Activated T-cell treated with anti-CD3 and anti-CD28 coated beads, Interleukin-2, amount 50 U/mL, for 48 hours (primary cell): ENCODE measurements around the gene PRDX3.

Source experiments
- DNase-seq, 2 experiments: peaks; one replicate each; pipeline ENCODE4 v3.0.0-alpha.2; 2020

The PRDX3 gene

DNA sequence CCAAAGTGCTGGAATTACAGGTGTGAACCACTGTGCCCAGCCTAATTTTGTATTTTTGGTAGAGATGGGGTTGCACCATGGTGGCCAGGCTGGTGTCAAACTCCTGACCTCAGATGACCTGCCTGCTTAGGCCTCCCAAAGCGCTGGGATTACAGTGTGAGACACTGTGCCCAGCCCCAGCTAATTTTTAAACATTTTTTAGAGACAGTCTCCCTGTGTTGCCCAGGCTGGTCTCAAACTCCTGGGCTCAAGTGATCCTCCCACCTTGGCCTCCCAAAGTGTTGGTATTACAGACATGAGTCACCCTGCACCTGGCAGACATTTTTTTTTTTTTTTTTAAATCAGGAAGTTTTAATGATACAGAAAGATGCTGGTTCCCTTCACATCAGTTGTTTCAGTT, 59.2 kb downstream of the PRDX3 start:
- DNase-seq = no peak

DNA sequence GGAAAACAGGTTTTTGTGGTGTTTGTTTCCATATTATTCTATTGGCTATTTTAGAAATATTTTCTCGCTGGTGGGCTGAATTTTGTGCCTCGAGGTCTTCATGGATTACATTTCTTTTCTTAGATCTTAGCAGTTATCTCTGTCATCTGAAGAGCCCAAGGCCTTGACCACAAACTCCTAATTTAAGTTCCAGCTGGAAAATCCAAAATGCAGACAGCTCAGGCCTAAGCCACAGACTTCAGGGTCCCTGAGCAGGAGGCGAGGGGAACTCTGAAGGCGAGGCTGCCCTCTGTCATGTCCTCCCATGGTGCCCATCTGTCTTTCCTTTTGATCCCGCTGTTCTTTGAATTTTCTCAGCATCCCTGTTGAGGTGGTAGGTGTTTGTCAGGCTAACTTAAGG, 60.4 kb downstream of the PRDX3 start:
- no peak for DNase-seq
